Uterus (tissue), 4 donors: Measurements from ENCODE around the gene NHSL1. TPM values are rescaled to one million over a fixed set of nuclear protein-coding genes. Genes with fewer than 3 reads are reported as not detected.

Experiments
- DNase-seq, 2 donors: peaks; one replicate each; pipeline ENCODE4 v3.0.0-alpha.2; 2019 to 2020
- H3K27ac ChIP-seq, 2 donors: fragments of 200-600 bp; sonication (generic); 1 replicate in 1 of 2; 2 replicates in 1 of 2; pipeline ENCODE4 v1.5.1; 2016 to 2018
- H3K27me3 ChIP-seq, 2 donors: fragments of 200-600 bp; sonication (generic); one replicate each; pipeline ENCODE4 v1.5.1; 2018 to 2019; ENCODE audit warnings: control low read depth in 1 of 2
- H3K36me3 ChIP-seq, 2 donors: fragments of 200-600 bp; sonication (generic); one replicate each; pipeline ENCODE4 v1.5.1; 2019; ENCODE audit warnings: control low read depth in 1 of 2
- H3K4me1 ChIP-seq, 2 donors: fragments of 200-600 bp; sonication (generic); one replicate each; pipeline ENCODE4 v1.5.1; 2018 to 2019; ENCODE audit warnings: control low read depth in 1 of 2
- H3K4me3 ChIP-seq, 2 donors: fragments of 200-600 bp; sonication (generic); 1 replicate in 1 of 2; 2 replicates in 1 of 2; pipeline ENCODE4 v1.5.1; 2018 to 2019; ENCODE audit warnings: mild to moderate bottlenecking in 1 of 2
- H3K9me3 ChIP-seq, 2 donors: fragments of 200-600 bp; sonication (generic); one replicate each; pipeline ENCODE4 v1.5.1; 2019; ENCODE audit warnings: control low read depth in 1 of 2
- CTCF ChIP-seq, 4 experiments: fragments of 200-600 bp in 2 of 4; fragments of 450-650 bp in 2 of 4; sonication (generic) in 2 of 4; IDR thresholded peaks; one replicate each; pipeline ENCODE4 v1.5.1; 2016 to 2019; ENCODE audit warnings: antibody characterized with exemption in 4 of 4, mild to moderate bottlenecking in 2 of 4, moderate library complexity in 1 of 4
- POLR2A ChIP-seq, 2 donors: fragments of 450-650 bp; IDR thresholded peaks; one replicate each; pipeline ENCODE4 v1.6.1; 2016; ENCODE audit warnings: antibody characterized with exemption in 2 of 2, mild to moderate bottlenecking in 1 of 2, moderate library complexity in 1 of 2
- intact Hi-C: fragments of 100-400 bp; cut with DNase I; formaldehyde crosslinking; loops from one replicate; pipeline ENCODE4 v1.15.1; 2023; ENCODE audit warnings: low total_unique reads
- total RNA-seq, 4 donors: library from RNA; depleted of rRNA in 3 of 4; stranded (reverse); fragments of >200 nt in 3 of 4; gene quantifications; one replicate each; pipeline versions ENCODE4 v1.1.0 to v1.2.4, GENCODE V29; 2014 to 2023
- donor health status: DM: yes; HTN: yes; CAD: no.

Gene NHSL1
- total RNA-seq, 4 donors from 2014 or later = 2.8 to 30.9 (median 7.9) TPM

- Histone ChIP-seq H3K4me1 (no peaks in the 10 kb centered on the region), H3K4me3 (no peak overlapping the region), H3K27me3 (no peaks in the 10 kb centered on the region), H3K27ac (no peak overlapping the region), H3K9me3 (no peaks in the 10 kb centered on the region), H3K36me3 (no peaks in the 10 kb centered on the region)
- DNase-seq = no peak
- TF ChIP-seq POLR2A (IDR thresholded peaks at IDR 0.05) (no peak), CTCF (IDR thresholded peaks at IDR 0.05) (no peak)
- intact Hi-C loops = no loop called here
These were observed 99.0 kb downstream of the NHSL1 start for GRCh38 chr6:138400326-138400725.

GRCh38 chr6:138397128-138398122, 101.9 kb downstream of the NHSL1 start:
- H3K27me3 ChIP-seq = no peaks in the 10 kb centered on the region
- no peaks in the 10 kb centered on the region for H3K36me3 ChIP-seq
- no peak overlapping the region for H3K4me3 ChIP-seq
- TF ChIP-seq POLR2A (IDR thresholded peaks at IDR 0.05) (no peak), CTCF (IDR thresholded peaks at IDR 0.05) (no peak)
- intact Hi-C loops = no loop called here
- no peaks in the 10 kb centered on the region for H3K4me1 ChIP-seq
- H3K27ac ChIP-seq = no peak overlapping the region
- no peaks in the 10 kb centered on the region for H3K9me3 ChIP-seq
- DNase-seq = no peak

GRCh38 chr6:138396709-138397108, 102.6 kb downstream of the NHSL1 start:
- intact Hi-C loops = no loop called here
- Histone ChIP-seq H3K27me3 (no peaks in the 10 kb centered on the region), H3K27ac (no peak overlapping the region), H3K36me3 (no peaks in the 10 kb centered on the region), H3K4me1 (no peaks in the 10 kb centered on the region), H3K9me3 (no peaks in the 10 kb centered on the region), H3K4me3 (no peak overlapping the region)
- no peak for DNase-seq
- TF ChIP-seq CTCF (IDR thresholded peaks at IDR 0.05) (no peak), POLR2A (IDR thresholded peaks at IDR 0.05) (no peak)

- no peak for TF ChIP-seq CTCF (IDR thresholded peaks at IDR 0.05)
- no peak for TF ChIP-seq POLR2A (IDR thresholded peaks at IDR 0.05)
- H3K9me3 ChIP-seq = no peaks in the 10 kb centered on the region
- H3K27ac ChIP-seq = no peak overlapping the region
- H3K36me3 ChIP-seq = no peaks in the 10 kb centered on the region
- DNase-seq = no peak
- H3K4me1 ChIP-seq = no peaks in the 10 kb centered on the region
- H3K27me3 ChIP-seq = no peaks in the 10 kb centered on the region
- intact Hi-C loops = no loop called here
- no peak overlapping the region for H3K4me3 ChIP-seq
These were observed 105.2 kb downstream of the NHSL1 start for GRCh38 chr6:138393871-138394783.
